C4-2B (cell line): Measurements from ENCODE around the gene H6PD.

Source experiments
- CTCF ChIP-seq: fragments of 450-650 bp; conservative IDR thresholded peaks from 2 replicates; pipeline ENCODE4 v1.5.1; 2017; ENCODE audit warnings: mild to moderate bottlenecking
- ZFX ChIP-seq: fragments of 450-650 bp; IDR thresholded peaks from 2 replicates; pipeline ENCODE4 v1.6.1; 2017

- no peak for TF ChIP-seq CTCF
- no peak for TF ChIP-seq ZFX
These were observed 44.1 kb downstream of the H6PD start for GRCh38 chr1:9278585-9279153.
